Fibroblast of mammary gland (primary cell): ENCODE measurements around the gene MGRN1.
"Not testable (repeated sequence)": the region's sequence is repeated elsewhere in the genome, so short reads cannot be mapped to it uniquely, and the experiment has no call there.

Experiments
- DNase-seq: peaks from one replicate; pipeline ENCODE4 v3.0.0-alpha.2; 2010; ENCODE audit warnings: low read depth
- H3K4me3 ChIP-seq: 2 replicates; pipeline ENCODE4 v1.5.1; 2011; ENCODE audit warnings: low read depth, mild to moderate bottlenecking, low read length, moderate library complexity; ENCODE audit not compliant: control insufficient read depth
- CTCF ChIP-seq: conservative IDR thresholded peaks from 2 replicates; pipeline ENCODE4 v1.5.1; 2011; ENCODE audit warnings: low read depth, low read length, inconsistent platforms; ENCODE audit not compliant: control insufficient read depth, insufficient read depth

MGRN1 gene

GRCh38 chr16:4649744-4650442, 25.3 kb downstream of the MGRN1 start:
- no peak overlapping the region for H3K4me3 ChIP-seq
- DNase-seq = no peak
- TF ChIP-seq CTCF = no peak

- TF ChIP-seq CTCF = peak; percentile 73
- peak; percentile 63 for DNase-seq
- not testable (repeated sequence) for H3K4me3 ChIP-seq
These were observed 25.9 kb downstream of the MGRN1 start for GRCh38 chr16:4650443-4651074.

GRCh38 chr16:4651827-4652226, 27.2 kb downstream of the MGRN1 start:
- no peak overlapping the region for H3K4me3 ChIP-seq
- no peak for DNase-seq
- TF ChIP-seq CTCF = no peak

GRCh38 chr16:4652561-4652960, 27.9 kb downstream of the MGRN1 start:
- no peak for DNase-seq
- no peak for TF ChIP-seq CTCF
- no peak overlapping the region for H3K4me3 ChIP-seq

GRCh38 chr16:4654011-4654963, 29.7 kb downstream of the MGRN1 start:
- TF ChIP-seq CTCF = no peak
- H3K4me3 ChIP-seq = no peak overlapping the region
- no peak for DNase-seq

- no peak for TF ChIP-seq CTCF
- no peak for DNase-seq
- H3K4me3 ChIP-seq = no peak overlapping the region
These were observed 30.5 kb downstream of the MGRN1 start for GRCh38 chr16:4654964-4655590.
